DMS53 treated with DMSO at 0.1 percent for 48 hours (cell line): ENCODE measurements around the gene TWIST1.

Experiments used
- DNase-seq: peaks from one replicate; lab custom pipeline; 2025; ENCODE audit not compliant: unreplicated experiment; lab: John Stamatoyannopoulos, UW

The TWIST1 gene

GRCh38 chr7:19097165-19098055 is 20.0 kb downstream of the TWIST1 start:
- DNase-seq, result no peak

DNA sequence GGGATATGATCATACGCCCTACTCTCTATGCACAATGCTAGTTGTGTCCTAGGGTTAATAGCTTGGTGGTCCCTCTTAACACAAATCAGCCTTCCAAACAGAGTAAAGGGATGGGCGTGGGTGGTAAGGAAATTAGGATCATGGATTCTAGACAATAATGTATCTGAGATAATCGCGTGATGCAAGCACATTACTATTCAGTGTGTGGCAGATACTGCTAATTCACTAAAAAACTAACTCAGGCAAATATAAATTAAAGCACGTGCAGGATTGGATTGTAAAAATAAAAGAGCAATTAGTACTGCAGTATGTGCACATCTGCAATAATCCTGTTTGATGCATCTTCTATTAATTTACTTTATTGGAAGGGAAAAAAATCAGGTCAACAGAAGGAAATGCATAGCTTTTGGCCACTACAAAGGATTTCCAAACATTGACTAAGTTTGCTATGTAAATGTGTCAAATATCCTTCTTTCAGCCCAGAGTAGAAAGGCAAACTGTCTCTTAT is 22.0 kb downstream of the TWIST1 start:
- DNase-seq, result no peak

DNA sequence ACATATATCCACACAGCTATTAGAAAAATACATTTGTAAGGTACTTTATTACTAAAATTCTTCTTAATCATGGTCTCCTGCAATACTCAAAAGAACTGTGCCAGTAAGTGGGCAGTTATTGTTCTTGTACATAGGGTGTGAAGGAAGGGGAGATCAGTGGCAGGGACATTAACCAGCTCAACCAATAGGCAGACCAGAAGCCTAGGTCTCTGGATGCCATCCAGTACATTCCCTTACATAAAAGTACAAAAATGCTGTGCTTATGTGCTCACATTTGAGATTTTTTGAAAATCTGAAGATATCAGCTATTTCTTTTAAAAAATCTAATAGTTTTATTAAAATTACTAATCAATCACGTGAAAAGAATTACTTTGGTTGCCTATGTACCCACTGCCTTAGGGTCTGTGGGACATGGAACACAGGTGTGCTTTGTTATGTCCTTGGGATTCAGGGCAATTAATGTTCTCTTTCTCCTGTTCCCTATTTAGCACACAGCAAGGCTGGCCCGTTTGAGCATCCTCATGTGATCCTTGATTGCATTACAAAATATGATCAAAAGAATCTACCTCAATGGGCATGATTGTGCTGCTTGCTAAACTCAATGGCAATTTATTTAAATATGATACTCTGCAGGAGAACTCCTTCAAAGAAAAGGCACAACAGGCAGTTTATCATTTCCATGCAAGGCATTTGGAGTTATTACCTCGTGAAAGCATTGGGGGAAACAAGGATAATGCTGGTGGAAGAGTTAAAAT is 22.7 kb downstream of the TWIST1 start:
- no peak for DNase-seq

DNA sequence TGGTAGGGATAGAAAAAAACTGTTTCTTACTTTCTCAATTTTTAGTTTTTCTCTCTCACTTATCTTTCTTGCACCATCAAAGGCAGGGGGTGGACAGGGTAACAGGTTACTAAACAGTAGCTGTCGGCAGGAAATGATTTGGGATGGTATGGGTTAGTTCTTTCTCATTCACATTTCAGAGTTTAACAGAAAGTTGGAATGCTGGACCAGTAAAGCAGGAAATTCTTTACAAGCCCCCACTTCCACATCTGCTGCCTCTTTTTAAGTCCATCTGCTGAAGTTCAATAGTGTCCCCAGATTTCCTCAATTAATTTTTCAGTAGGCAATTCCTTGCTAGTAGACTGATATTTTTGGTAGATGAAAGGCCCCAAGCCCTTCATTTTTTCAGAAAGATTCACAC is 23.3 kb downstream of the TWIST1 start:
- no peak for DNase-seq

- no peak for DNase-seq
Measured at GRCh38 chr7:19091550-19092200, 25.8 kb downstream of the TWIST1 start.

DNA sequence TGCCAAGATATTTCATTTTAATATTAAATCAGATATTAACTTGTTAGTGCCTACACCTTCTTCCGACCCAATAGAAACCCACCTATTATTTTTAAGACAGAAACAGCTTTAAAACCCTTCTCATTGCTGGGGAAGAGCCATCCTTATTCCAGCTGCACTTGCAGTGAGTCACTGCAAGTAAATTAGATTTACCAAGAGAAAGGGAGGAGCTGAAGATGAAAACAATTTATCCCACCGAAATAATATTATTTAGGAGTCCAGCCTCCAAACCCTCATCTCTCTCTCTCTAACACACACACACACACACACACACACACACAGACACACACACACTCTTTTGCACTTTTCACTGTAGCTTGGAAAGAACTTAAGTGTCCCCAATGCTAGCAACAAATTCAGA is 26.9 kb downstream of the TWIST1 start:
- DNase-seq, result no peak

DNA sequence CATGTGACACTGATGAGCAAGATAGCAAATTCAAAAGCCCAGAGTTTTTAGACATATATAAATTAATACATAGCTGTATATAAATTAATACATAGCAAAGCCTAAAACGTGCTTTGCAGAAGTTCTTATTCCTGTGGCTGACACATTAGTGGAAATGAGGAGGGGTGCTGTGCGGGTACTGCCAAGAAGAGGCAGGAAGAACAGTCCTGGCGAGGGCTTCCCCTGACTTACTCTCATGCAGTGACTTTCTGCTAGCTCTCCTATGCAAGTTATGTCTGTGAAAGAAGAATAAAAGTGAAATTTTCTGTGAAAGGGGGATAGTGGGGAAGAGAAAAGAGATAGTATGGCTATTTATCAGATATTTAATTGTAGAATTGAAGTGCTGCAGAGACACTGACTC is 27.6 kb downstream of the TWIST1 start:
- no peak for DNase-seq

DNA sequence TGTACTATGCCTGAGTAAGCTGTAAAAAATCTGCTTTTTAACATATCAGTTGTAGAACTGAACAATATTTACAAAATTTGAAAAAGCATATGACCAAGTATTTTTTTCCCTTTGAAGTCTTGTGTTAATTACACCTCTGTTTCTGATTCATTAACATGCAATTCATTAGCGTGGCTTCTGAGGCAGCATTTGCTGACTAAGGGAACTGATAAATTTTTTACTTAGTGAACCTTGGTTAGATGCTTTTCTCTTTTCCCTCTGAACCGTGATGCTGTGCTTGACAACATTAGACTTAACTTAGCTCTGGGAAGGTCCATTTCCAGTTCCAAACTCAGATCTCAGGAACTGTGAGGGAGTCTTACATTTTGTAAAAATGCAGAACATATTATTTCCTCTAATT is 28.1 kb downstream of the TWIST1 start:
- no peak for DNase-seq

- no peak for DNase-seq
Measured at GRCh38 chr7:19080093-19080492, 37.3 kb downstream of the TWIST1 start.

DNA sequence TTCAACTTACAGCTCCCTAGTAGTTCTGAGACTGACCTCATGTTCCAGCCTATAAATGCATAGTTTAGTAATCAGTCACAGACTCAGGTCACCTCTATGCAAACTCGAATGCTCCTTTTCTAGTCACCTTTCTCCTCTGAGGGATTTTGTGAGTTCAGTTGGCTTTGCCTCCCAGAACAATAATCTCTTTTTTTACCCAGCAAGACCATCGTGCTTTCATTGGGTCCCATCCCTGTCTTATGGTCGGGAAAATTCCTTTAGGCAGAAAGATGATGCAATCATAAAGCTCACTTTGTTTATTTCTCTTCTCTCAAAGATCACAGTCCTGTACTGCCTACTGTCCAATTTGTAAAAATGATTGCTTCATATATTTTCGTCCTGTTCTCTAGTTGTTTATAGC is 38.4 kb downstream of the TWIST1 start:
- DNase-seq, result no peak

DNA sequence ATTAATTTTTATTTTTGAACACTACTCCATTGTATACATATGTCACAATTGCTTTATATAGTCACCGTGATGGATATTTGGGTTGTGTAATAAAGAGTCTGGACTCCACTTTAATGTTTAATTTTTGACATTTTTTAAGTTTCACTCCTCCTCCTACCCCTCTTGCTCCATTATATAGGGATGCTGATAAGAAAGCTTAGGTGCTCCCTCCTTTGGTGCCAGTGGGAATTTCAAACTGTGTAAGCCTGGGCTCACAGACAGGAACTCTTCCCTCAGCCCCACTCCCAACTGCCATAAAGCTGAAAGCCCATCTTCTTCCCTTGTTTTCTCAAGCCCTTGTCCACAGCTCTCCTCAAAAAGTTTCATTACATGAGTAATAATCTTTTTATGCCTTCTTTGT is 47.6 kb downstream of the TWIST1 start:
- no peak for DNase-seq

DNA sequence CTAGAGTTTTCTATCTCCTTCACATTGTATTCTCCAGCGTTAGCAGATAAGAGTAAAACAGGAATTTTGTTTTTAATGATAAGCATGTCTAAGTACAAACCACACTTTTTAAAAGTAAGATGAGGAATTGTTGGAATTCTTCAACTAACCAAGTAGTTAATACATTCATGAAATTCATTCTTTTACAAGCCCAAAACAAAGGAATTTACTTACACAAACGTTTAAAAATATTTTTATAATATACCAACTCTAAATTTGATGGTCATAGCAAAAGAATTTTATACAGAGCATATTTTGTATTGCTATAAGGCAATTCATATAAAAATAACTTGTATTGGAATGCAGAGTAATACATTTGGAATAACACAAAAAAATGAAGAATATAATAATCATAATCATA is 51.3 kb downstream of the TWIST1 start:
- DNase-seq, result no peak
